ENCODE results near the gene KLF16. TPM values are rescaled to one million over a fixed set of nuclear protein-coding genes. Genes with fewer than 3 reads are reported as not detected.

Gene KLF16
- total RNA-seq, 1 donor from 2014 or later = 6.4 TPM

GRCh38 chr19:1863638-1864479 lies 480 bp upstream of the KLF16 start:
- H3K4me1 ChIP-seq = peaks cover 50% of the 10 kb centered on the region
- intact Hi-C loops (cut with micrococcal nuclease) = no loop called here
- peak; percentile 91 for DNase-seq
- H3K27me3 ChIP-seq (ENCODE audit: low read depth) = no peaks in the 10 kb centered on the region
- H3K27ac ChIP-seq (replicated peaks) = peak overlapping the region; percentile 95
- peak overlapping the region; percentile 96 for H3K4me3 ChIP-seq
- H3K36me3 ChIP-seq = no peaks in the 10 kb centered on the region
- no peaks in the 10 kb centered on the region for H3K9me3 ChIP-seq (replicated peaks)
- TF ChIP-seq, protein P1, sequence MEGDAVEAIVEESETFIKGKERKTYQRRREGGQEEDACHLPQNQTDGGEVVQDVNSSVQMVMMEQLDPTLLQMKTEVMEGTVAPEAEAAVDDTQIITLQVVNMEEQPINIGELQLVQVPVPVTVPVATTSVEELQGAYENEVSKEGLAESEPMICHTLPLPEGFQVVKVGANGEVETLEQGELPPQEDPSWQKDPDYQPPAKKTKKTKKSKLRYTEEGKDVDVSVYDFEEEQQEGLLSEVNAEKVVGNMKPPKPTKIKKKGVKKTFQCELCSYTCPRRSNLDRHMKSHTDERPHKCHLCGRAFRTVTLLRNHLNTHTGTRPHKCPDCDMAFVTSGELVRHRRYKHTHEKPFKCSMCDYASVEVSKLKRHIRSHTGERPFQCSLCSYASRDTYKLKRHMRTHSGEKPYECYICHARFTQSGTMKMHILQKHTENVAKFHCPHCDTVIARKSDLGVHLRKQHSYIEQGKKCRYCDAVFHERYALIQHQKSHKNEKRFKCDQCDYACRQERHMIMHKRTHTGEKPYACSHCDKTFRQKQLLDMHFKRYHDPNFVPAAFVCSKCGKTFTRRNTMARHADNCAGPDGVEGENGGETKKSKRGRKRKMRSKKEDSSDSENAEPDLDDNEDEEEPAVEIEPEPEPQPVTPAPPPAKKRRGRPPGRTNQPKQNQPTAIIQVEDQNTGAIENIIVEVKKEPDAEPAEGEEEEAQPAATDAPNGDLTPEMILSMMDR (IDR thresholded peaks at IDR 0.05; ENCODE audit: borderline replicate concordance) = no peak

DNA sequence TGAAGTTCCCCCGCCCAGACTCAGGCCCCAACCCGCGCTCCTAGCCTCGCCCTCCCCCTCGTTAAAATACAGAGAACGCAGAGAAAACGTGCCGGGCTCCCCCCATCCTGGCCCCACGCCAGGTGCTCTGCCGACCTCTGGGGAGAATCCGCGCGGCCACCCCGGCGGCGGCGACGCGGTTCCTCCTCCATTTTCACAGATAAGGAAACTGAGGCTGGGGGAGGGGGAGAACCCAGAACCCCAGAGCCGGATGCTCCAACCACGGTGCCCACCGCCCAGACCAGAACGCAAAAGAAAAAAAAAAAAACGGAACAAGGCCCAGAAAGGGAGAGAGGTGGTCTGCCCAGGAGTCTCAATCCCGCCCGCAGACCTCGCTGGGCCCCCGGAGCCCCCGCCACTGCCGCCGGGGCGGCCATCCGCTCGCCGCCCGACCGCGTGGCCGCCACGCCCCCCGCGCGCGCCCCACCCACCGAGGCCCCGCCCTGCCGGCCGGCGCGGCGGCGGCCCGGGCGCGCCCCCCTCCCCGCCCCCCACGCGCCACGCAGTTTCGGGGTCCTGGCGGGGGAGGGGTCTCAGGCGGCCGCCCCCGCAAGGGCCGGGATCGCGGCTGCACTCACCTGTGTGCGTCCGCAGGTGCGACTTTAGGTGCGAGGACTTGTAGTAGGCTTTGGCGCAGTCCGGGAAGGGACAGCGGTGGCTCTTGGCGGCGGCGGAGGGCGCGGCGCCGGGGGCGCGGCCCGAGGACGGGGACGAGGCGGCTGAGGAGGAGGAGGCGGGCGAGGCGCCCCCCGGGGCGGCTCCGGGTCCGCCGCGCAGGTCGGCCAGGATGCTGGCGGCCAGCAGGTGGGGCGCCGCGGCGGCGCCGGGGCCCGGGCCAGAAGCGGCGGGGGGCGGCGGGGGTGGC lies 703 bp downstream of the KLF16 start:
- Histone ChIP-seq H3K36me3 (no peaks in the 10 kb centered on the region), H3K27me3 (ENCODE audit: low read depth) (no peaks in the 10 kb centered on the region), H3K4me1 (peaks cover 62% of the 10 kb centered on the region), H3K27ac (replicated peaks) (peak overlapping the region; percentile 95), H3K4me3 (peak overlapping the region; percentile 96), H3K9me3 (replicated peaks) (no peaks in the 10 kb centered on the region)
- no peak for DNase-seq
- intact Hi-C loops (cut with micrococcal nuclease) = no loop called here
- TF ChIP-seq, protein P1 (IDR thresholded peaks at IDR 0.05; ENCODE audit: borderline replicate concordance) = no peak

DNA sequence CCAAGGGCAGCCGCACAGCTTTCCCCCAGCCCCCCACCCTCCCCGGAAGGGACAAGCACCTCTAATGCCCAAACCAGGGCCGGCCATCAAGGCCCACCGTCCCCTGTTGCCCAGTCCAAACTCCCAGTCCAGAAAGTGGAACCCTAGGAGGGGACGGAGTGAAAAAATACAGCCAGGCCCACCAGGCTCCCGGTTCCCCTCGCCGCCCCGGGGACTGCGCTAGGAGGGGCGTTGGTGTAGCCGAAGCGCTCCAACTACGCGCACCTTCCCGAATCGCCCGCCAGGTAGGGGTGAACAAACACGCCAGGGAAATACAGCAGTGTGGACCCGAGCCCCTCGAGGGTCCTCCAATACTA lies 1.3 kb downstream of the KLF16 start:
- no peak for DNase-seq
- TF ChIP-seq, protein P1 (IDR thresholded peaks at IDR 0.05; ENCODE audit: borderline replicate concordance) = no peak
- Histone ChIP-seq H3K4me3 (peak overlapping the region; percentile 96), H3K9me3 (replicated peaks) (no peaks in the 10 kb centered on the region), H3K27me3 (ENCODE audit: low read depth) (no peaks in the 10 kb centered on the region), H3K4me1 (peaks cover 68% of the 10 kb centered on the region), H3K27ac (replicated peaks) (peak overlapping the region; percentile 95), H3K36me3 (no peaks in the 10 kb centered on the region)
- intact Hi-C loops (cut with micrococcal nuclease) = no loop called here

DNA sequence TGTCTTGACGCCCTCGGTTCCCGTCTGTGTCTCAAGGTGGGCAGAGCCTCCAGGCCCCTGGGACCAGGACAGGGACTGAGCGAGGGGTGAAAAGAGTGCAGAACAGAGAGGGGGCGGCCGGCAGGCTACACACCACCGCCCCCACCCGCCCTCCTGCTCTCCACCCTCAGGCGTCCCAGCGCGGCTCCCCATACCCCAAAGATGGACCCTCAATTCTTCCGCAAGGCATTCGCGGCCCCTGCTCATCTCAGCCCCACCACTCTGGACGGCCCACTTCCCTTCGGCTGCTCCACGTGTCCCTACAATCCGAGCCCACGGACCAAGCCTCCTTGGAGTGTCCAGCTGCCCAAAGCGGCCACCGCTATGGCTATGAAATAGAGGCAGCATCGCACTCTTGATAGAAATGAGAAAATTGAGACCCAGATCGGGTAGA lies 1.8 kb downstream of the KLF16 start:
- intact Hi-C loops (cut with micrococcal nuclease) = no loop called here
- TF ChIP-seq, protein P1 (IDR thresholded peaks at IDR 0.05; ENCODE audit: borderline replicate concordance) = no peak
- Histone ChIP-seq H3K27me3 (ENCODE audit: low read depth) (no peaks in the 10 kb centered on the region), H3K9me3 (replicated peaks) (no peaks in the 10 kb centered on the region), H3K4me3 (peak overlapping the region; percentile 96), H3K4me1 (peaks cover 73% of the 10 kb centered on the region), H3K36me3 (no peaks in the 10 kb centered on the region), H3K27ac (replicated peaks) (peak overlapping the region; percentile 95)
- DNase-seq = no peak

- Histone ChIP-seq H3K36me3 (no peaks in the 10 kb centered on the region), H3K4me3 (peak overlapping the region; percentile 96), H3K27ac (replicated peaks) (peak overlapping the region; percentile 95), H3K4me1 (peaks cover 79% of the 10 kb centered on the region), H3K9me3 (replicated peaks) (no peaks in the 10 kb centered on the region), H3K27me3 (ENCODE audit: low read depth) (no peaks in the 10 kb centered on the region)
- no peak for DNase-seq
- TF ChIP-seq, protein P1 (IDR thresholded peaks at IDR 0.05; ENCODE audit: borderline replicate concordance) = no peak
- intact Hi-C loops (cut with micrococcal nuclease) = no loop called here
These were observed 2.4 kb downstream of the KLF16 start for GRCh38 chr19:1860821-1861598.
